GM23338 (cell line): ENCODE results near the gene KAT14. TPM values are rescaled to one million over a fixed set of nuclear protein-coding genes. Genes with fewer than 3 reads are reported as not detected.

Experiments used
- ATAC-seq: fragments of 200-7000 bp; cut with Tn5 transposase; 3 replicates; pipeline ENCODE4 v1.9.1; 2020
- DNase-seq: peaks from one replicate; pipeline ENCODE4 v3.0.0-alpha.2; 2015; ENCODE audit warnings: low spot score
- H2AFZ ChIP-seq: fragments of 200-600 bp; sonication (generic); 2 replicates; pipeline ENCODE4 v1.8.0; 2016; ENCODE audit warnings: antibody characterized with exemption, mild to moderate bottlenecking, moderate library complexity
- H3F3A ChIP-seq: fragments of 200-600 bp; sonication (generic); replicated peaks from 2 replicates; pipeline ENCODE4 v1.8.0; 2017; ENCODE audit warnings: antibody characterized with exemption, mixed run types, low read depth
- H3K27ac ChIP-seq: fragments of 200-600 bp; sonication (generic); 2 replicates; pipeline ENCODE4 v1.6.1; 2016; ENCODE audit warnings: low read depth
- H3K27me3 ChIP-seq: fragments of 200-600 bp; sonication (generic); 2 replicates; pipeline ENCODE4 v1.8.0; 2016; ENCODE audit warnings: mild to moderate bottlenecking, mixed run types, moderate library complexity; ENCODE audit not compliant: insufficient read depth
- H3K36me3 ChIP-seq: fragments of 200-600 bp; sonication (generic); 2 replicates; pipeline ENCODE4 v1.8.0; 2016; ENCODE audit warnings: mild to moderate bottlenecking; ENCODE audit not compliant: insufficient read depth
- H3K4me1 ChIP-seq: fragments of 200-600 bp; sonication (generic); 2 replicates; pipeline ENCODE4 v1.8.0; 2016; ENCODE audit warnings: mild to moderate bottlenecking, moderate library complexity; ENCODE audit not compliant: insufficient read depth
- H3K4me2 ChIP-seq: fragments of 200-600 bp; sonication (generic); 2 replicates; pipeline ENCODE4 v1.7.1; 2017; ENCODE audit warnings: mixed run types
- H3K4me3 ChIP-seq: fragments of 200-600 bp; sonication (generic); 2 replicates; pipeline ENCODE4 v1.6.1; 2016; ENCODE audit warnings: mixed run types
- H3K79me2 ChIP-seq: fragments of 200-600 bp; sonication (generic); replicated peaks from 2 replicates; pipeline ENCODE4 v1.8.0; 2017; ENCODE audit warnings: mild to moderate bottlenecking; ENCODE audit not compliant: insufficient read depth
- H3K9me2 ChIP-seq: fragments of 200-600 bp; sonication (generic); 2 replicates; pipeline ENCODE4 v1.8.0; 2017; ENCODE audit not compliant: insufficient read depth
- H4K20me1 ChIP-seq: fragments of 200-600 bp; sonication (generic); replicated peaks from 2 replicates; pipeline ENCODE4 v1.8.0; 2017; ENCODE audit warnings: mild to moderate bottlenecking; ENCODE audit not compliant: insufficient read depth
- H3K27ac Mint-ChIP-seq: 2 replicates; pipeline ENCODE4 v1.8.0; 2020; ENCODE audit warnings: inconsistent platforms, mild to moderate bottlenecking, moderate library complexity, mixed read lengths
- H3K27me3 Mint-ChIP-seq: 3 replicates; pipeline ENCODE4 v1.8.0; 2022; ENCODE audit warnings: low read depth, mild to moderate bottlenecking, moderate library complexity, mixed read lengths, inconsistent platforms; ENCODE audit not compliant: insufficient read depth, poor library complexity
- H3K36me3 Mint-ChIP-seq: 3 replicates; pipeline ENCODE4 v1.8.0; 2021; ENCODE audit warnings: low read depth, mild to moderate bottlenecking, inconsistent platforms, moderate library complexity, mixed read lengths
- H3K4me1 Mint-ChIP-seq: 3 replicates; pipeline ENCODE4 v1.8.0; 2020; ENCODE audit warnings: mild to moderate bottlenecking, inconsistent platforms, mixed read lengths
- H3K4me3 Mint-ChIP-seq: 3 replicates; pipeline ENCODE4 v1.8.0; 2021; ENCODE audit warnings: moderate library complexity, mild to moderate bottlenecking, inconsistent platforms, mixed read lengths
- H3K9me3 Mint-ChIP-seq: 3 replicates; pipeline ENCODE4 v1.8.0; 2020; ENCODE audit warnings: moderate library complexity, mild to moderate bottlenecking, inconsistent platforms, mixed read lengths
- CREB1 ChIP-seq: fragments of 250-450 bp; sonication (Bioruptor Pico); IDR thresholded peaks from 2 replicates; pipeline ENCODE4 v1.5.0; 2020; ENCODE audit warnings: low read depth, mild to moderate bottlenecking, moderate library complexity
- EZH2 ChIP-seq: fragments of 200-600 bp; sonication (generic); IDR thresholded peaks from one replicate; pipeline ENCODE4 v1.8.0; 2017; ENCODE audit warnings: antibody characterized with exemption, mild to moderate bottlenecking, low read depth; ENCODE audit not compliant: unreplicated experiment
- EZH2phosphoT487 ChIP-seq: fragments of 200-600 bp; sonication (generic); IDR thresholded peaks from one replicate; pipeline ENCODE4 v1.8.1; 2018; ENCODE audit warnings: antibody characterized with exemption; ENCODE audit not compliant: unreplicated experiment
- JUNB ChIP-seq: IDR thresholded peaks from one replicate; pipeline ENCODE4 v1.6.1; 2016; ENCODE audit warnings: antibody characterized with exemption; ENCODE audit not compliant: unreplicated experiment
- POLR2AphosphoS5 ChIP-seq: IDR thresholded peaks from 2 replicates; pipeline ENCODE4 v1.6.1; 2016; ENCODE audit warnings: antibody characterized with exemption, low read depth
- STAT1 ChIP-seq: IDR thresholded peaks from one replicate; pipeline ENCODE4 v1.6.1; 2016; ENCODE audit warnings: antibody characterized with exemption; ENCODE audit not compliant: unreplicated experiment
- ZNF114 ChIP-seq: fragments of 250-450 bp; sonication (Bioruptor Pico); IDR thresholded peaks from 2 replicates; pipeline ENCODE4 v1.5.0; 2020; ENCODE audit warnings: mild to moderate bottlenecking, moderate library complexity
- polyA plus RNA-seq: library from polyadenylated mRNA; unstranded; fragments of >200 nt; fragmentation: Nextera tagmentation; extraction: Ambion mirVana; gene quantifications from 2 replicates; pipeline ENCODE4 v1.2.1, GENCODE V29; 2016
- total RNA-seq: library from RNA; depleted of rRNA; stranded (reverse); fragments of >200 nt; shearing (Covaris generic); gene quantifications from 2 replicates; pipeline ENCODE4 v1.2.3, GENCODE V29; 2014
- TF ChIP-seq, protein P1 (sequence below): IDR thresholded peaks from one replicate; pipeline ENCODE4 v1.6.1; 2018; ENCODE audit warnings: antibody characterized with exemption; ENCODE audit not compliant: unreplicated experiment
- TF ChIP-seq, protein P2 (sequence below): fragments of 250-450 bp; sonication (Bioruptor Pico); IDR thresholded peaks from 2 replicates; pipeline ENCODE4 v1.5.0; 2020; ENCODE audit warnings: mild to moderate bottlenecking, moderate library complexity

The KAT14 gene
- total and polyA plus RNA-seq, 2 experiments from 2014 or later = 17.8 to 25.0 TPM

DNA sequence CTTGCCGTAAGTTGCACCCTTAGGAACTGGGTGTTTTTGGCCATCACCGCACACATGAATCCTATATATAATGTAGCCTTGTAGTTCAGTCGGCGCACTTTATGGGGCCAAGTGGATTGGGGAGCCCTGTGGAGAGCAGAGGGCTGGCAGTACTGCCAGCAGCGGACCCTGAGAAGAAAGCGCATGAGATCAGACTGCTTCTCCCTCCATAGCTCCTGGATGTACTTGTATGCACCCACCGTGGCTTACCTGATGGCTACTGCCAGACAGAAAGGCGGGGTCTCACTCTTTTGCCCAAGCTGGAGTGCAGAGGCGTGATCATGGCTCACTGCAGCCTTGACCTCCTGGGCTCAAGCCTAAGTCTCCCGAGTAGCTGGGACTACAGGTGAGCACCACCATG, 47.2 kb upstream of the KAT14 start (continued):
- TF ChIP-seq, protein P1, sequence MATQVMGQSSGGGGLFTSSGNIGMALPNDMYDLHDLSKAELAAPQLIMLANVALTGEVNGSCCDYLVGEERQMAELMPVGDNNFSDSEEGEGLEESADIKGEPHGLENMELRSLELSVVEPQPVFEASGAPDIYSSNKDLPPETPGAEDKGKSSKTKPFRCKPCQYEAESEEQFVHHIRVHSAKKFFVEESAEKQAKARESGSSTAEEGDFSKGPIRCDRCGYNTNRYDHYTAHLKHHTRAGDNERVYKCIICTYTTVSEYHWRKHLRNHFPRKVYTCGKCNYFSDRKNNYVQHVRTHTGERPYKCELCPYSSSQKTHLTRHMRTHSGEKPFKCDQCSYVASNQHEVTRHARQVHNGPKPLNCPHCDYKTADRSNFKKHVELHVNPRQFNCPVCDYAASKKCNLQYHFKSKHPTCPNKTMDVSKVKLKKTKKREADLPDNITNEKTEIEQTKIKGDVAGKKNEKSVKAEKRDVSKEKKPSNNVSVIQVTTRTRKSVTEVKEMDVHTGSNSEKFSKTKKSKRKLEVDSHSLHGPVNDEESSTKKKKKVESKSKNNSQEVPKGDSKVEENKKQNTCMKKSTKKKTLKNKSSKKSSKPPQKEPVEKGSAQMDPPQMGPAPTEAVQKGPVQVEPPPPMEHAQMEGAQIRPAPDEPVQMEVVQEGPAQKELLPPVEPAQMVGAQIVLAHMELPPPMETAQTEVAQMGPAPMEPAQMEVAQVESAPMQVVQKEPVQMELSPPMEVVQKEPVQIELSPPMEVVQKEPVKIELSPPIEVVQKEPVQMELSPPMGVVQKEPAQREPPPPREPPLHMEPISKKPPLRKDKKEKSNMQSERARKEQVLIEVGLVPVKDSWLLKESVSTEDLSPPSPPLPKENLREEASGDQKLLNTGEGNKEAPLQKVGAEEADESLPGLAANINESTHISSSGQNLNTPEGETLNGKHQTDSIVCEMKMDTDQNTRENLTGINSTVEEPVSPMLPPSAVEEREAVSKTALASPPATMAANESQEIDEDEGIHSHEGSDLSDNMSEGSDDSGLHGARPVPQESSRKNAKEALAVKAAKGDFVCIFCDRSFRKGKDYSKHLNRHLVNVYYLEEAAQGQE = no peak
- no peak for TF ChIP-seq POLR2AphosphoS5
- no peak for TF ChIP-seq JUNB

DNA sequence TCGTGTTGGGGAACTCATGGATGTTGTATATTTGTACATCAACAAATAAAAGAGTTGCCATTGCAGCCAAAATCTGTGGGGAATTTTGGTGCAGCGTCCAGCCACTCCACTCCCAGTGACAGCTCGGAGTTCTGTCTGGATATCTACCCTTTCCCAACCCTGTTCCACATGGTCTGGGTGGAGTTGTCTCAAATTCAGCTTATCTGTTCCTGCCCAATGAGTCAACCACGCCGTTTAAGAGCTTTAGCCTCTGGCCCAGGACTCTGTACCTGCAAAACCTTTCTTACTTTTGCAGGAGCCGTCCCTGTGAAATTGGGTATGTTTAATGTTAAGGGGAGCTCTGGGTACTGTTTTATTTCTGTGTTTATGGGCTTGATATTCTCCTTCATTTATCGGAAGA, 46.0 kb upstream of the KAT14 start:
- no peaks in the 10 kb centered on the region for H3K27me3 ChIP-seq
- Mint-ChIP-seq H3K27ac (no peak overlapping the region), H3K27me3 (peaks cover 5% of the 10 kb centered on the region), H3K4me3 (no peak overlapping the region), H3K36me3 (no peaks in the 10 kb centered on the region), H3K9me3 (no peaks in the 10 kb centered on the region), H3K4me1 (peaks cover 6% of the 10 kb centered on the region; the same call in 2 of the 3 replicates)
- TF ChIP-seq CREB1 (CRISPR knock-in tag) (no peak), POLR2AphosphoS5 (no peak), ZNF114 (no peak), STAT1 (no peak), EZH2 (no peak)
- no peaks in the 10 kb centered on the region for H3F3A ChIP-seq
- DNase-seq (no peak), ATAC-seq (no peak)
- H2AFZ ChIP-seq = peak overlapping the region; percentile 85
- no peak overlapping the region for H3K4me2 ChIP-seq
- H3K36me3 ChIP-seq = no peaks in the 10 kb centered on the region
- H3K4me1 ChIP-seq = no peaks in the 10 kb centered on the region
- no peak overlapping the region for H3K4me3 ChIP-seq
- no peaks in the 10 kb centered on the region for H3K79me2 ChIP-seq
- no peaks in the 10 kb centered on the region for H4K20me1 ChIP-seq
- no peak overlapping the region for H3K27ac ChIP-seq
- no peaks in the 10 kb centered on the region for H3K9me2 ChIP-seq

DNA sequence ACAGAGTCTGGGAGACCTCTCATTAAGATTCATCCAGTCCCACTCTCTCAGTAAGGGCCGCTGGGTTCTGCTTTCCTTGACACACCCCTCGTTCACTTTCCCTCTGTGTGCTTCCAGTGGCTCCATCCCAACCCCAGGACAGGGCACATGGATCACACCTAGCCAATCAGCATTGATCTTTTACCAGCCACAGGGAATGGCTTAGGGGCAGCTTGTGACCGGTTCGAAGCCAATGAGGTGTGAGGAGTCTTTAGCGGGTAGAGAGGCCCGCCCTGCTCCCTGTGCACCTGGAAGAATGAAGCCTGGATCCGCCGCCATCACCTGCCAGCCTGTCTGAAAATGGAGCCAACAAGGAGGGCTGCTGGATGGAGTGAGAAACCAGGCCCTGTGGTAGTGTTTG, 44.8 kb upstream of the KAT14 start:
- DNase-seq = peak; percentile 50
- peak overlapping the region; percentile 87 for H2AFZ ChIP-seq
- ATAC-seq = peak; percentile 85
- TF ChIP-seq JUNB (no peak), POLR2AphosphoS5 (no peak), EZH2phosphoT487 (no peak)
- TF ChIP-seq, protein P2, sequence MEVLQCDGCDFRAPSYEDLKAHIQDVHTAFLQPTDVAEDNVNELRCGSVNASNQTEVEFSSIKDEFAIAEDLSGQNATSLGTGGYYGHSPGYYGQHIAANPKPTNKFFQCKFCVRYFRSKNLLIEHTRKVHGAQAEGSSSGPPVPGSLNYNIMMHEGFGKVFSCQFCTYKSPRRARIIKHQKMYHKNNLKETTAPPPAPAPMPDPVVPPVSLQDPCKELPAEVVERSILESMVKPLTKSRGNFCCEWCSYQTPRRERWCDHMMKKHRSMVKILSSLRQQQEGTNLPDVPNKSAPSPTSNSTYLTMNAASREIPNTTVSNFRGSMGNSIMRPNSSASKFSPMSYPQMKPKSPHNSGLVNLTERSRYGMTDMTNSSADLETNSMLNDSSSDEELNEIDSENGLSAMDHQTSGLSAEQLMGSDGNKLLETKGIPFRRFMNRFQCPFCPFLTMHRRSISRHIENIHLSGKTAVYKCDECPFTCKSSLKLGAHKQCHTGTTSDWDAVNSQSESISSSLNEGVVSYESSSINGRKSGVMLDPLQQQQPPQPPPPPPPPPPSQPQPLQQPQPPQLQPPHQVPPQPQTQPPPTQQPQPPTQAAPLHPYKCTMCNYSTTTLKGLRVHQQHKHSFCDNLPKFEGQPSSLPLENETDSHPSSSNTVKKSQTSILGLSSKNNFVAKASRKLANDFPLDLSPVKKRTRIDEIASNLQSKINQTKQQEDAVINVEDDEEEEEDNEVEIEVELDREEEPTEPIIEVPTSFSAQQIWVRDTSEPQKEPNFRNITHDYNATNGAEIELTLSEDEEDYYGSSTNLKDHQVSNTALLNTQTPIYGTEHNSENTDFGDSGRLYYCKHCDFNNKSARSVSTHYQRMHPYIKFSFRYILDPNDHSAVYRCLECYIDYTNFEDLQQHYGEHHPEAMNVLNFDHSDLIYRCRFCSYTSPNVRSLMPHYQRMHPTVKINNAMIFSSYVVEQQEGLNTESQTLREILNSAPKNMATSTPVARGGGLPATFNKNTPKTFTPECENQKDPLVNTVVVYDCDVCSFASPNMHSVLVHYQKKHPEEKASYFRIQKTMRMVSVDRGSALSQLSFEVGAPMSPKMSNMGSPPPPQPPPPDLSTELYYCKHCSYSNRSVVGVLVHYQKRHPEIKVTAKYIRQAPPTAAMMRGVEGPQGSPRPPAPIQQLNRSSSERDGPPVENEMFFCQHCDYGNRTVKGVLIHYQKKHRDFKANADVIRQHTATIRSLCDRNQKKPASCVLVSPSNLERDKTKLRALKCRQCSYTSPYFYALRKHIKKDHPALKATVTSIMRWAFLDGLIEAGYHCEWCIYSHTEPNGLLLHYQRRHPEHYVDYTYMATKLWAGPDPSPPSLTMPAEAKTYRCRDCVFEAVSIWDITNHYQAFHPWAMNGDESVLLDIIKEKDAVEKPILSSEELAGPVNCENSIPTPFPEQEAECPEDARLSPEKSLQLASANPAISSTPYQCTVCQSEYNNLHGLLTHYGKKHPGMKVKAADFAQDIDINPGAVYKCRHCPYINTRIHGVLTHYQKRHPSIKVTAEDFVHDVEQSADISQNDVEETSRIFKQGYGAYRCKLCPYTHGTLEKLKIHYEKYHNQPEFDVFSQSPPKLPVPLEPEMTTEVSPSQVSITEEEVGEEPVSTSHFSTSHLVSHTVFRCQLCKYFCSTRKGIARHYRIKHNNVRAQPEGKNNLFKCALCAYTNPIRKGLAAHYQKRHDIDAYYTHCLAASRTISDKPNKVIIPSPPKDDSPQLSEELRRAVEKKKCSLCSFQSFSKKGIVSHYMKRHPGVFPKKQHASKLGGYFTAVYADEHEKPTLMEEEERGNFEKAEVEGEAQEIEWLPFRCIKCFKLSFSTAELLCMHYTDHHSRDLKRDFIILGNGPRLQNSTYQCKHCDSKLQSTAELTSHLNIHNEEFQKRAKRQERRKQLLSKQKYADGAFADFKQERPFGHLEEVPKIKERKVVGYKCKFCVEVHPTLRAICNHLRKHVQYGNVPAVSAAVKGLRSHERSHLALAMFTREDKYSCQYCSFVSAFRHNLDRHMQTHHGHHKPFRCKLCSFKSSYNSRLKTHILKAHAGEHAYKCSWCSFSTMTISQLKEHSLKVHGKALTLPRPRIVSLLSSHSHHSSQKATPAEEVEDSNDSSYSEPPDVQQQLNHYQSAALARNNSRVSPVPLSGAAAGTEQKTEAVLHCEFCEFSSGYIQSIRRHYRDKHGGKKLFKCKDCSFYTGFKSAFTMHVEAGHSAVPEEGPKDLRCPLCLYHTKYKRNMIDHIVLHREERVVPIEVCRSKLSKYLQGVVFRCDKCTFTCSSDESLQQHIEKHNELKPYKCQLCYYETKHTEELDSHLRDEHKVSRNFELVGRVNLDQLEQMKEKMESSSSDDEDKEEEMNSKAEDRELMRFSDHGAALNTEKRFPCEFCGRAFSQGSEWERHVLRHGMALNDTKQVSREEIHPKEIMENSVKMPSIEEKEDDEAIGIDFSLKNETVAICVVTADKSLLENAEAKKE = no peak

More for the DNA sequence above, 44.8 kb upstream of the KAT14 start:
- no peaks in the 10 kb centered on the region for H3K4me1 Mint-ChIP-seq
- no peaks in the 10 kb centered on the region for H3K9me3 Mint-ChIP-seq
- no peak overlapping the region for H3K4me3 Mint-ChIP-seq
- H4K20me1 ChIP-seq = no peaks in the 10 kb centered on the region
- no peaks in the 10 kb centered on the region for H3K36me3 ChIP-seq
- no peak overlapping the region for H3K4me3 ChIP-seq
- no peaks in the 10 kb centered on the region for H3K9me2 ChIP-seq
- no peak overlapping the region for H3K27ac ChIP-seq
- no peaks in the 10 kb centered on the region for H3K36me3 Mint-ChIP-seq
- H3K27me3 ChIP-seq = no peaks in the 10 kb centered on the region
- no peak overlapping the region for H3K27ac Mint-ChIP-seq
- H3K4me1 ChIP-seq = no peaks in the 10 kb centered on the region
- no peak overlapping the region for H3K4me2 ChIP-seq
- peaks cover 5% of the 10 kb centered on the region for H3K27me3 Mint-ChIP-seq
- no peaks in the 10 kb centered on the region for H3K79me2 ChIP-seq
- no peaks in the 10 kb centered on the region for H3F3A ChIP-seq
